Tibial nerve (tissue), 3 donors: ENCODE results near the gene BIRC6.

Experiments used
- POLR2A ChIP-seq, 2 donors: fragments of 450-650 bp; IDR thresholded peaks; one replicate each; pipeline ENCODE4 v1.6.1; 2017; ENCODE audit warnings: antibody characterized with exemption in 2 of 2, mild to moderate bottlenecking in 2 of 2, moderate library complexity in 2 of 2
- TF ChIP-seq, protein P1 (sequence below), 5 experiments: fragments of 200-600 bp in 3 of 5; fragments of 450-650 bp in 2 of 5; sonication (generic) in 3 of 5; IDR thresholded peaks; one replicate each; pipeline ENCODE4 v1.5.1; 2016 to 2019; ENCODE audit warnings: antibody characterized with exemption in 5 of 5, mild to moderate bottlenecking in 3 of 5, moderate library complexity in 2 of 5

DNA sequence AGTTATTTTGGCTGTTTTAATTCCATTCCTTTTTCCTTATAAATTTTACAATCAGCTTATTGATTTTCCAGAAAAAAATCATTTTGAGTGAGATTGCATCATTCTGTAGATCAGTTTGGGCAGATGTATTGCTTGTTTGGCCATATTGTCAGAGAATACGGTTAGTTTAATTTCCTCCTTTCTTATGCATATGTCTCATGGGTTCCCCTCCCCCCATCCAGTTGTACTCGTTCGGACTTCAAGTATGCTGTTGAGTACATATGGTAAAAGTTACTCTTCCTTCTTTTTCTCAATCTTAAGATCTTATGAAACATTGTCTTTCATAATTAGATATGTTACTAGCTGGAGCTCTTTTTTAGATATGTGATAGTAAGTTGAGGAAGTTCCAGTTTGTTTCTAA lies 139.8 kb downstream of the BIRC6 start:
- no peak for TF ChIP-seq POLR2A (IDR thresholded peaks at IDR 0.05)
- TF ChIP-seq, protein P1, sequence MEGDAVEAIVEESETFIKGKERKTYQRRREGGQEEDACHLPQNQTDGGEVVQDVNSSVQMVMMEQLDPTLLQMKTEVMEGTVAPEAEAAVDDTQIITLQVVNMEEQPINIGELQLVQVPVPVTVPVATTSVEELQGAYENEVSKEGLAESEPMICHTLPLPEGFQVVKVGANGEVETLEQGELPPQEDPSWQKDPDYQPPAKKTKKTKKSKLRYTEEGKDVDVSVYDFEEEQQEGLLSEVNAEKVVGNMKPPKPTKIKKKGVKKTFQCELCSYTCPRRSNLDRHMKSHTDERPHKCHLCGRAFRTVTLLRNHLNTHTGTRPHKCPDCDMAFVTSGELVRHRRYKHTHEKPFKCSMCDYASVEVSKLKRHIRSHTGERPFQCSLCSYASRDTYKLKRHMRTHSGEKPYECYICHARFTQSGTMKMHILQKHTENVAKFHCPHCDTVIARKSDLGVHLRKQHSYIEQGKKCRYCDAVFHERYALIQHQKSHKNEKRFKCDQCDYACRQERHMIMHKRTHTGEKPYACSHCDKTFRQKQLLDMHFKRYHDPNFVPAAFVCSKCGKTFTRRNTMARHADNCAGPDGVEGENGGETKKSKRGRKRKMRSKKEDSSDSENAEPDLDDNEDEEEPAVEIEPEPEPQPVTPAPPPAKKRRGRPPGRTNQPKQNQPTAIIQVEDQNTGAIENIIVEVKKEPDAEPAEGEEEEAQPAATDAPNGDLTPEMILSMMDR (IDR thresholded peaks at IDR 0.05) = no peak
